H7 (cell line): ENCODE data around the gene CCDC110. TPM values are rescaled to one million over a fixed set of nuclear protein-coding genes. Genes with fewer than 3 reads are reported as not detected.
A peak's percentile ranks its signal among the peaks of the same experiment; 100 is the strongest.
"Not testable (repeated sequence)": the region's sequence is repeated elsewhere in the genome, so short reads cannot be mapped to it uniquely, and the experiment has no call there.

Experiments
- DNase-seq: peaks from one replicate; pipeline ENCODE4 v3.0.0; 2012
- H3K27me3 ChIP-seq: 2 replicates; pipeline ENCODE4 v1.6.0; 2011; ENCODE audit warnings: mild to moderate bottlenecking, low read length; ENCODE audit not compliant: control insufficient read depth, insufficient read depth
- H3K36me3 ChIP-seq: replicated peaks from 2 replicates; pipeline ENCODE4 v1.5.1; 2011; ENCODE audit warnings: low read length; ENCODE audit not compliant: control insufficient read depth, insufficient read depth
- H3K4me3 ChIP-seq: 2 replicates; pipeline ENCODE4 v1.5.1; 2011; ENCODE audit warnings: low read depth, mild to moderate bottlenecking, control low read depth, low read length, moderate library complexity; ENCODE audit not compliant: insufficient read depth
- total RNA-seq: library from RNA; depleted of rRNA; stranded (reverse); fragments of >200 nt; shearing (Covaris generic); gene quantifications from 2 replicates; pipeline ENCODE4 v1.2.3, GENCODE V29; 2014; rRNA removed

Gene CCDC110
- total RNA-seq: 0.22 and 0.28 TPM in 2 replicates

DNA sequence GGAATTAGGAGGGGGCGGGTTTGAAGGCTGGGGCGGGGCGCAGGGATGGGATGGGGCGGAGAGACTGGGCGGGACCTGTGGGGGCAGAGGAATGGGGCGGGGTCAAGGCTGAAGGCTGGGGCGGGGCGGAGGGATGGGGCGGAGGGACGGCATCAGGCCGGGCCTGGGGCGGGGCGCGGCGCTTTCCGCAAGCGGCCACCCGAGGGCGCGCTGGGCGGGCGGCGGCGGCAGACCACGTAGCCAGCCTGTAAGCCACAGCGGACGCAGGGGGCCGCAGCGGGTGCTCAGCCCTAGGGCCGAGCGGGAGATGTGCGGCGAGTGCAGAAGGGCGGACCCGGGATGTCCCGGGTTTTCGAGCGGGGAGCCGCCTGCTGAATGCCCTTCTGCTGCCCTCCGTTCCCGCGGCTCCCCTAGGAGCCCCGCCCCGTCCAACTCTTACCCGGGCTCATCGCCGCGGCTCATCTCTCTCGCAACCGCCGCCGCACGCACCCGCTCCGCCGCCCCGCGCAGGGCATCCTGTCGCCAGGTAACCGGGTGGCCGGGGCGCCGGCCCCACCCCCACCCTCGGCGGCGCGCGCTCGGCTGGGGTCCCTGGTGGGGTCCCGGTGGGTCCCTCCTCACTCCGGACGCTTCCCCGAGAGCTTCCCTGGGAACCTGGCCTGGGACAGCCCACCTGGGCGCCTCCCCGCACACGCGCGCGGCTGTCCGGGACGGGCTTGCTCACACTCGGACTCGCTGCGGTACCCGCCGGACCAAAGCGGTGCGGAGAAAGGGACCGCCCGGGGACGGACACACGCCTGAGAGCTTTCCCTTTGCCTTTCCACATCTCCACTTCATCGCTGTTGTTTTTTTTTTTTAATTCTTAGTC is at the start of gene CCDC110:
Gene CCDC110, minus strand, starts transcription at position 499 of the 868 bp plus-strand sequence. Its CDS starts 50 bp downstream, at position 449.
- Histone ChIP-seq H3K4me3 (peak within 1 kb of the TSS; percentile 80), H3K36me3 (no peaks in the 10 kb centered on the region), H3K27me3 (peaks cover 33% of the 10 kb centered on the region)
- DNase-seq: peak; percentile 99

DNA sequence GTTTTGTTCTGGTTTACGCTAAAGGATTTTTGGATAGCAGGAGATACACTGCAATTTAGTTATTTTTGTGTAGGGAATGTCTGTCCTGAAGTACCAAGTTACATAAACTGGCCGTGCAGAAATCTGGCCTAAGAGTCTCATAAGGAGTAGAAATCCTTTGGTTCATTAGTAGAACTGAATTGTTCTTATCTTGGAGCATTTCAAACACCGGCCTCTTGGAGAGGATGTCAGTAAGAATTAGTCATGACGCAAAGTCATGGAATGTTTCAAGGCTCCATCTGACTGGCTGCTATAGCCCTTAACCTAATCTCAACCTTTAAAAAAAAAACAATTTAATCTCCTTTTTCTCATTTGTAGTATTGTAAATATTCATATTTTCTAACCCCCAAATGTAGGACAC is 48.6 kb upstream of the CCDC110 start:
- no peak for DNase-seq
- H3K27me3 ChIP-seq: no peaks in the 10 kb centered on the region
- H3K36me3 ChIP-seq: no peaks in the 10 kb centered on the region
- no peak overlapping the region for H3K4me3 ChIP-seq

DNA sequence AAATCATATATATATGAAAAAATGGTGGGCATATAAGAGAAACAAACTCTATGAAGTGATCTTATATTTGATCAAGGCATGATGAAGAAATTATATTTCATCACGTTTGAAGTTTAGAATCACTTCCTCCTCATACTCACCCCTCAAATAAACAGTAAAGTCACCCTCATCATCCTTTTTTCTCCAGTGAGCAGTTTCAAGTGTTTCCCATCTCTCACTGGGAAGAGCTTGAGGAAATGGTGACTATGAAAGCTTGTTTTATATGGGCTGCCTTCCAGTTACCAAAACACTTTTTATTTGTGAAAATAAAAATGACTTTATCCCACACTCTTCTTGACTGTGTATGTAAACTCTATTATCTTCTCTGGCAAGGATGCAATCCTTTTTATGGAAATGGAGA is 47.0 kb upstream of the CCDC110 start:
- no peak overlapping the region for H3K4me3 ChIP-seq
- H3K36me3 ChIP-seq: no peaks in the 10 kb centered on the region
- H3K27me3 ChIP-seq: no peaks in the 10 kb centered on the region

DNA sequence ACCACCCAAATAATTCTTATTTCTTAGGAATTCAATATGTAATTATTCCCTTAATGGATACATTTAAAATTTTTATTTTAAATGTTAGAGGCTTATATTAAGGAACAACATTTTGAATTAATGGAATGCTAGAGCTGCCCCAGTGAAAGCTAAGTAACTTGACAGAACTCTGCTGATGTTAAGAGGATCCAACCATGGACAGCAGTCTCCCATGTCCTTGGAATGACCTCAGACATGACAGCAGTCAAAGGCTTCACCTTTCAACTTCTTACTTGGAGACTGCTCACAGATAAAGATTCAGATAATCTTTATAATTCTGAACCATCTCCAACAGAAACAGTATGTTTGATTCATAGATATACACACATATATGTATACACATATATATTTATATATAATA is 46.5 kb upstream of the CCDC110 start:
- H3K36me3 ChIP-seq: no peaks in the 10 kb centered on the region
- no peak for DNase-seq
- no peak overlapping the region for H3K4me3 ChIP-seq
- no peaks in the 10 kb centered on the region for H3K27me3 ChIP-seq

More for the DNA sequence above, 47.0 kb upstream of the CCDC110 start:
- no peak for DNase-seq

DNA sequence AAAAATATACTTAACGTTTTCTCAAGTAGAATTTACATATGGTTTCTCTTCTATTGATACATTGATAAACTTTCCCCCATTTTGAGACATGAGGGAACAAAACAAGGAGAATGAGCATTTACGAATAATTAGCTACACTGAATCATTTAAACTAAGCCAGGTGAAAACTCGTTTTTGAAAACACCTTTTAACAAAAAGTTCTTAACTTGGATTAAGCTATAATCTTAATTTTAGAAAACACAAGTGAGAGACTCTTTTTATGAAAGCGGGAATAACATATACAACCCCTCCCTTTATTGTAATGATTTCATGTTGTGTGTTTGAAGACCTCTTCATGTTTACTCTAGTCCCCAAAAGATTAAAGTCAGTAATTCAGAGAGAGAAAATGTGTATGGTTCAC is 43.7 kb upstream of the CCDC110 start:
- Histone ChIP-seq H3K27me3 (no peaks in the 10 kb centered on the region), H3K4me3 (no peak overlapping the region), H3K36me3 (no peaks in the 10 kb centered on the region)
- DNase-seq: no peak

DNA sequence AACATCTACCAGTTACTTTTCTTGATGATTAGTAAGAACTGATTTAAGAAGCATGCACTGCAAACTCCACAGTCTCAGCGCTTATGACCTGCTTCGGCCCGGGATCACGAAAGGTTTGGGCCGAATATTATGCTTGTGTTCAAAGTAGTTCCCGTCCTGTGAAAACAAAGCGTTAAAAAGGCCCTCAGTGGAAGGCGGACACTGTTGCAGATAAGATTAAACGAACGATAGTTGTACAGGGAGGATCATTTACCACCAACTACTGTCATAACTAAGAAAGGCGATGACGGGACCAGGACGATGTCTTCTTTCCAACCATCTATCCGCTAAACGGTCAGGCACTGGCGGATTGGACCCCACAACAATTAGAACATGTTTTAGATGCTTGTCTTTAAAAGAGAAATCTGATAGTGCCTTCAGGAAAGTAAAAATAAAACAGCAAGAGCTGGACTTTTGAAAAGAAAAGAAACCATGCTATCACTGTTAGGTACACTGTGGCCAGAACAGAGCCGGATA is 42.7 kb upstream of the CCDC110 start:
- Histone ChIP-seq H3K4me3 (no peak overlapping the region), H3K27me3 (no peaks in the 10 kb centered on the region), H3K36me3 (no peaks in the 10 kb centered on the region)
- no peak for DNase-seq

DNA sequence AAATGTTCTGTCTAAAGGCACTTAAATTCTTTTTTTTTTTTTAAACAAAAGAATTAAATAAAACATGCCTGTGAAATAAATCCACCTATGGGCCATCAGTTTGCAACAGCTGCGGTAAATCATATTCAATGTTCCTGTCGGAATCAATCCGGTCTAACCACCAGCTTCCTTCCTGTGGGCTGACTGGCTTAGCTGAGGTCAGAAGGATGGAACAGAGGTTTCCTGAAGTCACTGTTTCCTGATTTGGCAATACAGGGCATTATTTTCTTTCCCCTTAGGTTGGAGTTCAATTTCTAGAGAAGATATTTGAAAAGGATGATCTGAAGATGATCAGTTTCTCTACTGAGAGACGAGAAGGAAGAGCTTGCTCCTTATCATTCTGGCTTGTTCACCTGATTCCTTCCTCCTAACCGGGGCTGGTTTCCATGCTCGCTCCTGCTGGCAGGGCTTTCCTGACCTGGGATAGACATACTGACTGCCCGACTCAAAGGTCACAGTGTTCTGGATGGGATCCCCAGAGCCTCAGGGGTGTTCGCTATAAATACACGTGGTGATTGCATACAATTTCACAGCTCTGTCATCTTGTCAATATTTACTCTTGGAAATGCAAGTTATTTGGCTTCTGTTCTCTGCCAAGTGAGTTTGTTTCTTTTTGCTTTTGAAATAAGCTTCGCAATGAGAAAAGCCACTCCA is 42.1 kb upstream of the CCDC110 start:
- no peak overlapping the region for H3K4me3 ChIP-seq
- H3K36me3 ChIP-seq: no peaks in the 10 kb centered on the region
- H3K27me3 ChIP-seq: no peaks in the 10 kb centered on the region
- DNase-seq: no peak

DNA sequence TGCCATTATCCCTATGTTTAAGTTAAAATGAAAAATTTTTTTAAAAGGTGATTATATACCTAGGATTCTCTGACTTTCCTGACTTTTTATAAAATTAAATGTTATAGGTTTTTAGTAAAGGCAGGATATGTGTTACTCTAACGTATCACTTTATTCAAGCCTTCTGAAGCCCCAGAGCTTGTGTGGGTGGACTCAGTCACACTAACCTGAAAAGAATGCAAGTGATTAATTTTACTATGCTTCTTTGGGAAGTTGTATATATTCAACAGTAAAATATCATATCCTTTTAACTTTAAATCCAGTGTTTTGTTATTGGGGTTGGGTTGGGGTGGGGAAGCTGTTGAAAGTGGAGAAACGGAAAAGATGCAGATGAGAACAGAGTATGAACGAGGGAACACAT is 41.0 kb upstream of the CCDC110 start:
- no peak for DNase-seq
- no peaks in the 10 kb centered on the region for H3K36me3 ChIP-seq
- no peaks in the 10 kb centered on the region for H3K27me3 ChIP-seq
- H3K4me3 ChIP-seq: no peak overlapping the region

DNA sequence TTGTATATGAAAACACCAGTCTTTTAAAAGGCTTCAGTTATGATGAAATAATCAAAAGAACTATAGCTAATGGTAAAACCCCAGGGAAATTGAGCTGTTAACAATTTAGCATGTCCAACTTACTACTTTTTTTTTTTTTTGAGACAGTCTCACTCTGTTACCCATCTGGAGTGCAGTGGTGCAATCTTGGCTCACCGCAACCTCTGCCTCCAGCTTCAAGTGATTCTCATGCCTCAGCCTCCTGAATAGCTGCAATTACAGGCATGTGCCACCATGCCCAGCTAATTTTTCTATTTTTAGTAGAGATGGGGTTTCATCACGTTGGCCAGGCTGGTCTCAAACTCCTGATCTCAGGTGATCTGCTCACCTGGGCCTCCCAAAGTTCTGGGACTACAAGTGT is 39.7 kb upstream of the CCDC110 start:
- DNase-seq, H3K36me3 ChIP-seq, H3K27me3 ChIP-seq, H3K4me3 ChIP-seq: not testable (repeated sequence)

DNA sequence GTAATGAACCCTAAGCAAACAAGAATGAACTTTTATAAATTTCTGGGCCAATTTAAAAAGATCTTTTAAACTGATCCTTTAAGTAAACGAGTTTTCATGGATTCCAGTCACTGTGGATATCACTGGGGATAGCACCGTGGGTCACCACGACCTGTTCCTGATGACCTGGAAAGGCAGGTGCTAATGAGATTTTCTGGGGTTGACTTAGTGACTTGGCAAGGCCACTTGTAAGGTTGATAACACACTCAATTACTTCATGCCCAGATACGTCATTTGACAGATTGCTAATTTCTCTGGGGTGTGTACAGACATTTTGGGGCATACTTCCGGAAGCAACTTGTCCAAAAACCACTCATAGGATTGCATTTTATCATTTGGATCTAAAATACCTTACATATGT is 39.3 kb upstream of the CCDC110 start:
- H3K36me3 ChIP-seq: no peaks in the 10 kb centered on the region
- no peak for DNase-seq
- no peaks in the 10 kb centered on the region for H3K27me3 ChIP-seq
- H3K4me3 ChIP-seq: no peak overlapping the region

DNA sequence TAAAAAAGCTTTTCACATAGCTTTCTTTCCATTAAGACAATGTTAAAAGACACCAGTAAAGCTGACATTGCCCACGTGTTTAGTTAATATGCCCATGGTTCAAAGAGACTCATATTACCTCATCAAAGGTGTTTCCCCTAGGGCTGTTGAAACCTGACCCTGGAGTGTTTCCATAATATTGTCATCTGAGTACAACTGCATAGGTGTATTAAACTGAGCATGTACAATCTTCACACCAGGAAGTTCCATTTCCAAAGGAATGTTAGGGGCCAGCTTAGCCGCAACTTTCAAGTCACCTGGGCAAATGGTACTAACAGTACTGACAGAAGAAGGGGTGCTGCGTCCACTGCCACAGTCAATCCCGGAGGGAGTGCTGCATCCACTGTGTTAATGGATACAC is 36.6 kb upstream of the CCDC110 start:
- Histone ChIP-seq H3K36me3 (no peaks in the 10 kb centered on the region), H3K27me3 (no peaks in the 10 kb centered on the region), H3K4me3 (no peak overlapping the region)
- DNase-seq: no peak

DNA sequence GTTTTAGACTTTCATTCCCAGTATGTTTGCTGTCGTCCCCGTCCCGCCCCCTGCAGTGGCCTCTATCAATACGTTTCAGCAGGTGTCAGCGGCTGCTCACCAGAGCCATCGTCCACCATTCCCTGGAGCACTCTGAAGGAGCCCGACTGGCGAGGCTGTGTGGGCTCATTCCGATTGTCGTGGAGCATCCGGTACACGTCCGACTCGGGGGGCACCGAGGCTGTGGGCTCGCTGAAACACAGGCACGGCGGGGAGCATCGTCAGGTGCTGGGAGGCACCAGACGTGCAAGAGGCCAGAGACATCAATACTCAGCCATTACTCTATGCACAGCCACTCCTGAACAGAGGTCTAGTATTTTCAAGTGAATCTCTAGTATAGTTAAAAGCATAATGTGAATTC is 34.9 kb upstream of the CCDC110 start:
- Histone ChIP-seq H3K27me3 (no peaks in the 10 kb centered on the region), H3K4me3 (no peak overlapping the region), H3K36me3 (no peaks in the 10 kb centered on the region)
- peak; percentile 43 for DNase-seq

DNA sequence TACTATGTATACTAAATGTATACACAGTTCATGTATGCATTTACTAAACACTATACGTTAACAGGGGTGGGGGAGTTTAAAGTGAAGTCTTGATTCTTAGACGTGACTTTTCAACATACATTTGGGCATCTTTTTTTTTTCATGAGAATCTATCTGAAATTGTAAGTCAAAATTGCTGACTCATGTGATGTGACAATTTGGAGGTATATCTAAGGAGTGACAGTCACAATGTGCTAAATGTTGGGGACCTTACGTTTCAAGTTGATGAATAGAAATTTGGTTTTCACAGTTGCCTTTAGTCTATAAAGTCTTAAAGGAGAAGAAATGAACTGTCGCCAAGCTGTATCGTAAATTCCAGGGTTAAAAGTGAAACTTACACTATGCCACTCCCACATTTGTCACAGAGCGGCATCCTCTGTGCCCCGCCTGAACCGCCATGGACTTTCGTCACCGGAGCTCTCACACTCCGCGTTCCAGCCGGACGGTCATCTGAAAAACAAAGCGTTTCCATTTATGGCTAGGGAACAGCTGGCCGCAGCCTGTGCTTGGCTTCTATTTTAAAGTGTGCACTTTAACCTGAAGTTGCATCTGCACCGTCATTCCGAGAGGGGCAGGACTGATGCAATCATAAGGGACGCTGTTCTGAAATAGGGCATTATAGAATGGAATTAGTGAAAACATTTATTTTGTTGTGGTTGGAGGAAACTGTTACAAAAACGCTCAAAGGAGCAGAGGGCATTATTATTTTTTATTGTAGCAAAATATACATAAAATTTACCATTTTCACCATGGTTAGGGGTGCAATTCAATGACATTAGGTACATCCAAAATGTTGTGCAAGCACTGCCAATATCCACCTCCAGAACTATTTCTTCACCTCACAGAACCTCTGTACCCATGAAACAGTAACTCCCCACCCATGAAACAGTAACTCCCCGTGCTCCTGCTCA is 32.8 kb upstream of the CCDC110 start:
- no peak overlapping the region for H3K4me3 ChIP-seq
- no peak for DNase-seq
- H3K36me3 ChIP-seq: no peaks in the 10 kb centered on the region
- H3K27me3 ChIP-seq: no peaks in the 10 kb centered on the region

DNA sequence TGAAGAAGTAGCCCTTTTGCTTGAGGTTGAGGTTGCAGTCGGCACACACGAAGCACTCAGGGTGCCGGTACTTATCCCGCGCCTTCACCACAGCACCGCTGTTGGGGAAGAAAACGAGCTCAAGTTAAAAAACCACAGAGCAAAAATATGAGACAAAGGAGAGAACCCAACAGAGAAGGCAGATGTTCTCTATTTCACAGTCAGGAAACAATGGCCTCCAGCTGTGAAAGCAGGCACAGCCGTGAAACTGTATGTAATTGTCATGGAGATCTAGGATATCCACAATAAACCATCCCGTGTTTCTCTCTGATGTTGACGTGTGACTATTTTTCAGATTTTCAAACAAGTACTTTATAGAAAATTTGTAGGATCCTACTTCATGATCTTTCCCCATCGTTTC is 30.9 kb upstream of the CCDC110 start:
- H3K4me3 ChIP-seq: no peak overlapping the region
- H3K36me3 ChIP-seq: no peaks in the 10 kb centered on the region
- no peaks in the 10 kb centered on the region for H3K27me3 ChIP-seq
- no peak for DNase-seq
